Measurements from ENCODE around the gene C1orf210. TPM values are rescaled to one million over a fixed set of nuclear protein-coding genes. Genes with fewer than 3 reads are reported as not detected.

The C1orf210 gene
- total RNA-seq, 1 donor from 2014 or later = 34.3 TPM

DNA sequence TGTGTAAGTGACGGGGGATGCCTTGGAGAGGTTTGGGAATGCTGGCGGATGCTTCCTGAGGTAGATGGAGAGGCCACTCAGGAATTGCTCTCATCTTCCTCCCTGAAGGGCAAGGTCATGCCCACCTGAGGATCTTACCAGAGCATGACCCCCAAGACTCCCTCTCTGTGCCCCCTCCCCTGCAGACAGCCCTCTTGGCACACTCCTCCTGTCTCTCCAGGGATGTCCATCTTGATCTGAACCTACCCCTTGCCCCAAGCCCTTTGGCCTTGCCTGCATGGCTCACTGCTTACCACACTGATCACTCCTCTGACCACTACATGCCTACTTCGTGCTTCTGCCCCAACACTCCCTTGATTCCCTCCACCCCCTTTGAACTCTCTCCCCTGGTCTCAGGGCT, 34.4 kb upstream of the C1orf210 start:
- H3K9me3 Mint-ChIP-seq (ENCODE audit: low read depth) = peaks cover 2% of the 10 kb centered on the region
- peaks cover 4% of the 10 kb centered on the region for H3K27me3 Mint-ChIP-seq
- H3K27ac Mint-ChIP-seq = no peak overlapping the region
- no peaks in the 10 kb centered on the region for H3K36me3 Mint-ChIP-seq (ENCODE audit: insufficient read depth)
- no peak overlapping the region for H3K4me3 Mint-ChIP-seq (ENCODE audit: low read depth)
- DNase-seq (ENCODE audit: low spot score, unreplicated experiment) = no peak
- H3K4me1 Mint-ChIP-seq (ENCODE audit: low read depth) = no peaks in the 10 kb centered on the region
- TF ChIP-seq, protein P1, sequence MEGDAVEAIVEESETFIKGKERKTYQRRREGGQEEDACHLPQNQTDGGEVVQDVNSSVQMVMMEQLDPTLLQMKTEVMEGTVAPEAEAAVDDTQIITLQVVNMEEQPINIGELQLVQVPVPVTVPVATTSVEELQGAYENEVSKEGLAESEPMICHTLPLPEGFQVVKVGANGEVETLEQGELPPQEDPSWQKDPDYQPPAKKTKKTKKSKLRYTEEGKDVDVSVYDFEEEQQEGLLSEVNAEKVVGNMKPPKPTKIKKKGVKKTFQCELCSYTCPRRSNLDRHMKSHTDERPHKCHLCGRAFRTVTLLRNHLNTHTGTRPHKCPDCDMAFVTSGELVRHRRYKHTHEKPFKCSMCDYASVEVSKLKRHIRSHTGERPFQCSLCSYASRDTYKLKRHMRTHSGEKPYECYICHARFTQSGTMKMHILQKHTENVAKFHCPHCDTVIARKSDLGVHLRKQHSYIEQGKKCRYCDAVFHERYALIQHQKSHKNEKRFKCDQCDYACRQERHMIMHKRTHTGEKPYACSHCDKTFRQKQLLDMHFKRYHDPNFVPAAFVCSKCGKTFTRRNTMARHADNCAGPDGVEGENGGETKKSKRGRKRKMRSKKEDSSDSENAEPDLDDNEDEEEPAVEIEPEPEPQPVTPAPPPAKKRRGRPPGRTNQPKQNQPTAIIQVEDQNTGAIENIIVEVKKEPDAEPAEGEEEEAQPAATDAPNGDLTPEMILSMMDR (IDR thresholded peaks at IDR 0.05; ENCODE audit: unreplicated experiment) = no peak

DNA sequence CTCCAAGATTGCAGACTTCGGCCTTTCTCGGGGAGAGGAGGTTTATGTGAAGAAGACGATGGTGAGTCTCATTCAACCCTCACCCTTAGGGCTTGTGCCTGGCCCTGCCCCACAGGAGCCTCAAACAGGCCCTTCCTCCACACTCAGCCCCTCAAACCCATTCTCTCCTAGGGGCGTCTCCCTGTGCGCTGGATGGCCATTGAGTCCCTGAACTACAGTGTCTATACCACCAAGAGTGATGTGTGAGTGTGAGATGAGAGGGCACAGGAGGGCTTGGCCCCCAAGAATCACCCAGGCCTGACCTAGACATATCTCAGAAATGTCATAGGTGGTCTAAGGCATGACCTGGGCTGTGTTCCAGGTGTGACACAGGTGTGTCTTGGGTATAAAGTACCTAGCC, 33.9 kb upstream of the C1orf210 start:
- TF ChIP-seq, protein P1 (IDR thresholded peaks at IDR 0.05; ENCODE audit: unreplicated experiment) = no peak
- H3K4me1 Mint-ChIP-seq (ENCODE audit: low read depth) = no peaks in the 10 kb centered on the region
- no peak for DNase-seq (ENCODE audit: low spot score, unreplicated experiment)
- no peaks in the 10 kb centered on the region for H3K9me3 Mint-ChIP-seq (ENCODE audit: low read depth)
- peaks cover 4% of the 10 kb centered on the region for H3K27me3 Mint-ChIP-seq
- no peaks in the 10 kb centered on the region for H3K36me3 Mint-ChIP-seq (ENCODE audit: insufficient read depth)
- H3K4me3 Mint-ChIP-seq (ENCODE audit: low read depth) = no peak overlapping the region
- H3K27ac Mint-ChIP-seq = no peak overlapping the region

DNA sequence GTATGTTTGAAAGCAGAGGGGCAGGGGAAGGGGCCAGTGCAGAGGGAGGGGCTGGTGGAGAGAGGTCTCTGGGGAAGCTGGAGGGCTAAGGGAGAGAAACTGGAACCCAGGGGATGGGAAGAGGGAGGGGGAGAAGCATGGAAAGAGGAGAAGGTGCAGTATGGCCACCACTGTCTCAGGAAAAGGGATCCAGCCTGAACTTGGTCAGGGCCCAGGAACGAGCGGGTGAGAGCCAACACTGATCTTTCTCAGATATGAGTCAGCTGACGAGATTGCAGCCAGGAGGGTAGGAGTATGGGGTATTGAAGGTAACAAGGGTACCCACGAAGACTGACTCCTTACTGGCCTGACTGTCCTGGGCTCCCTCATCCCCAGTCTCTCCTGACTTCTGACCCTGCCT, 33.5 kb upstream of the C1orf210 start:
- TF ChIP-seq, protein P1 (IDR thresholded peaks at IDR 0.05; ENCODE audit: unreplicated experiment) = no peak
- no peak overlapping the region for H3K4me3 Mint-ChIP-seq (ENCODE audit: low read depth)

DNA sequence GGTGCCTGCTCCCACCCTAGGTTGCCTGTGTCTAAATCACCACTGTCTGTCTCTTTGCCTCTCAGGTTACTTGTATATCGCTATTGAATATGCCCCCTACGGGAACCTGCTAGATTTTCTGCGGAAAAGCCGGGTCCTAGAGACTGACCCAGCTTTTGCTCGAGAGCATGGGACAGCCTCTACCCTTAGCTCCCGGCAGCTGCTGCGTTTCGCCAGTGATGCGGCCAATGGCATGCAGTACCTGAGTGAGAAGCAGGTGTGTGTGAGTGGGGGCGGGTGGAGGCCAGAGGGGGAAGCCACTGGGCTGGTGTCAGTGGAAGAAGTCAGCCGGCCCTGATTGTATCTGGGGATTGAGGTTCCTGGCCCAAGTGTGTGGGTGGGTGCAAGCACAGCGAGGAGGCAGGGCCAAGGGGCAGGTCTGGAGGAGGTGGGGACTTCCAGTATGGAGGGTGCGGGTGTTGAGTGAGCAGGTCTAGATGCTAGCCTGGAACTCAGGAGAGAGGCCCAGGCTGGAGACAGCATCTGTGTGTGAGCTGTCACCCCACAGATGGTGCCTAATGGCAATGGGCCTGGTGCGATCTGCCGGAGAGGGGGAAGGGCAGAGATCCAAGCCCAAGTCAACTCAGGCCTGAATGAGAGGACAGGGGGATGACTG, 32.6 kb upstream of the C1orf210 start:
- Mint-ChIP-seq H3K4me1 (ENCODE audit: low read depth) (peaks cover 3% of the 10 kb centered on the region), H3K27me3 (peaks cover 4% of the 10 kb centered on the region), H3K4me3 (ENCODE audit: low read depth) (no peak overlapping the region), H3K27ac (no peak overlapping the region), H3K9me3 (ENCODE audit: low read depth) (no peaks in the 10 kb centered on the region), H3K36me3 (ENCODE audit: insufficient read depth) (no peaks in the 10 kb centered on the region)
- DNase-seq (ENCODE audit: low spot score, unreplicated experiment) = no peak
- TF ChIP-seq, protein P1 (IDR thresholded peaks at IDR 0.05; ENCODE audit: unreplicated experiment) = no peak

More for the DNA sequence above, 33.5 kb upstream of the C1orf210 start:
- Mint-ChIP-seq H3K27me3 (peaks cover 4% of the 10 kb centered on the region), H3K4me1 (ENCODE audit: low read depth) (no peaks in the 10 kb centered on the region), H3K27ac (no peak overlapping the region), H3K36me3 (ENCODE audit: insufficient read depth) (no peaks in the 10 kb centered on the region), H3K9me3 (ENCODE audit: low read depth) (no peaks in the 10 kb centered on the region)
- no peak for DNase-seq (ENCODE audit: low spot score, unreplicated experiment)

DNA sequence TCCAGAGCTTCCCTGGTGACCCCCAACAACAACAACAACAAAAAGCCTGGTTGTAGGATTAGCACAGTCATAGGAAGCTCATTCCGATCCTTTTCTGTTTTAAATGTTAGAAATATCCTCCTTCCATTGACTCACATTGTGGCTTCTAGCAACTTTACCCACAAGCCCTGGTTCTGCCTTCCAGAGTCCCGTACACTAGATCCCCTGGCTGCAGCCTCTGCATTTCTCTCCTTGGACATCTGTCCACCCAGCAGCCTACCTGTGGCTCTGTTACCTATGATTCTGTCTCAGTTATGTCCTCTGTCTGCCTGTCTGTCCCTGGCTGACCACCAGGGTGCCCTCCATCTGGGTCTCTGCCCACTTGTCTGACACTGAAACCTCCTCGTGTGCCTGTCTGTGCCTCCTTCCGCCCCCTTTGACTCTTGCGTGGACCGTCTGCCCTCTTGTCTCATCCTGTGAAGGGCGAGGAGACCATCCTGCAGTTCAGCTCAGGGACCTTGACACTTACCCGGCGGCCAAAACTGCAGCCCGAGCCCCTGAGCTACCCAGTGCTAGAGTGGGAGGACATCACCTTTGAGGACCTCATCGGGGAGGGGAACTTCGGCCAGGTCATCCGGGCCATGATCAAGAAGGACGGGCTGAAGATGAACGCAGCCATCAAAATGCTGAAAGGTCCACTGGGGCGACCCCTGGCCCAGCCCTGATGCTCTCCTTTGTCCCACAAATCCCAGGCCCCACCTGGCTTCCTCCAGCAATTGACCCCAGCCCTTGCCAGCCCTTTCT, 31.5 kb upstream of the C1orf210 start:
- DNase-seq (ENCODE audit: low spot score, unreplicated experiment) = no peak
- Mint-ChIP-seq H3K9me3 (ENCODE audit: low read depth) (no peaks in the 10 kb centered on the region), H3K27me3 (peaks cover 7% of the 10 kb centered on the region), H3K4me1 (ENCODE audit: low read depth) (peaks cover 3% of the 10 kb centered on the region), H3K36me3 (ENCODE audit: insufficient read depth) (no peaks in the 10 kb centered on the region), H3K4me3 (ENCODE audit: low read depth) (no peak overlapping the region), H3K27ac (no peak overlapping the region)
- TF ChIP-seq, protein P1 (IDR thresholded peaks at IDR 0.05; ENCODE audit: unreplicated experiment) = no peak
